KMS-11 (cell line): ENCODE measurements around the gene TMPRSS2.

Experiments used
- H2AFZ ChIP-seq: fragments of 200-600 bp; sonication (generic); 2 replicates; pipeline ENCODE4 v1.6.1; 2016; ENCODE audit warnings: antibody characterized with exemption, mixed run types, low read depth
- H3K27ac ChIP-seq: fragments of 200-600 bp; sonication (generic); 2 replicates; pipeline ENCODE4 v1.6.1; 2016; ENCODE audit warnings: mild to moderate bottlenecking, mixed run types
- H3K27me3 ChIP-seq: fragments of 200-600 bp; sonication (generic); 2 replicates; pipeline ENCODE4 v1.6.1; 2017; ENCODE audit warnings: mild to moderate bottlenecking, low read depth, mixed run types, moderate library complexity; ENCODE audit not compliant: insufficient read depth
- H3K36me3 ChIP-seq: fragments of 200-600 bp; sonication (generic); 2 replicates; pipeline ENCODE4 v1.6.1; 2017; ENCODE audit warnings: mild to moderate bottlenecking, mixed run types; ENCODE audit not compliant: insufficient read depth
- H3K4me1 ChIP-seq: fragments of 200-600 bp; sonication (generic); 2 replicates; pipeline ENCODE4 v1.6.1; 2016; ENCODE audit warnings: mild to moderate bottlenecking, low read depth, mixed run types; ENCODE audit not compliant: poor library complexity, severe bottlenecking
- H3K4me2 ChIP-seq: fragments of 200-600 bp; sonication (generic); 2 replicates; pipeline ENCODE4 v1.7.0; 2016; ENCODE audit warnings: mild to moderate bottlenecking, mixed run types
- H3K4me3 ChIP-seq: fragments of 200-600 bp; sonication (generic); IDR thresholded peaks from 2 replicates; pipeline ENCODE4 v1.6.1; 2017; ENCODE audit warnings: low read depth, low read length, mixed read lengths; ENCODE audit not compliant: insufficient read depth
- H3K79me2 ChIP-seq: fragments of 200-600 bp; sonication (generic); 2 replicates; pipeline ENCODE4 v1.6.1; 2016; ENCODE audit warnings: low read depth, mixed run types; ENCODE audit not compliant: insufficient read depth
- H3K9ac ChIP-seq: fragments of 200-600 bp; sonication (generic); 2 replicates; pipeline ENCODE4 v1.6.1; 2016; ENCODE audit warnings: mild to moderate bottlenecking, mixed run types
- H4K20me1 ChIP-seq: fragments of 200-600 bp; sonication (generic); 2 replicates; pipeline ENCODE4 v1.6.1; 2016; ENCODE audit warnings: mild to moderate bottlenecking, mixed run types; ENCODE audit not compliant: insufficient read depth
- CTCF ChIP-seq: fragments of 200-600 bp; sonication (generic); conservative IDR thresholded peaks from 2 replicates; pipeline ENCODE4 v1.6.1; 2017; ENCODE audit warnings: low read depth, mild to moderate bottlenecking, antibody characterized with exemption, low read length, moderate library complexity, mixed read lengths

The TMPRSS2 gene

DNA sequence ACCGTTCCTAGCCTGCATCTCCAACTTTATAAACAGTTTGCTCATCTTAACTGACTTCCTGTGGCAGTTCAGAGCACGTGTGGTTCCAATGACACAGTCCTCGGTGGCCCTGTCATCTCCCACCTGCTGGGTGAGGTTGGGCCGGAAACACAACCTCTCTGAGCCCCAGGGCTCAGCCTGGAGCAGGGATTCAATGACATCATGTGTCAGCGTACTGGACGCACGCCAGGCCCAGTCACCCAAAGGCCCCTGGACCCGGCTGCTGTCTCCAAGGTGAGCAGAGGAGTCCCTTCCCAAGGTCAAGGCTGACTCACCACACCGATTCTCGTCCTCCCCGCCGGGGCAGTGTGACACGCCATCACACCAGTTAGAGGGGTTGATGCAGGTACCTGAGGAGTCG, 19.9 kb downstream of the TMPRSS2 start:
- Histone ChIP-seq H3K27me3 (no peaks in the 10 kb centered on the region), H3K9ac (no peak overlapping the region), H3K4me2 (no peak overlapping the region), H3K27ac (no peak overlapping the region), H3K4me3 (no peak overlapping the region), H3K4me1 (no peaks in the 10 kb centered on the region), H3K36me3 (no peaks in the 10 kb centered on the region), H4K20me1 (no peaks in the 10 kb centered on the region), H2AFZ (no peak overlapping the region), H3K79me2 (no peaks in the 10 kb centered on the region)
- TF ChIP-seq CTCF, result no peak

GRCh38 chr21:41487082-41487481, 20.9 kb downstream of the TMPRSS2 start:
- Histone ChIP-seq H3K9ac (no peak overlapping the region), H4K20me1 (no peaks in the 10 kb centered on the region), H3K79me2 (no peaks in the 10 kb centered on the region), H3K27me3 (no peaks in the 10 kb centered on the region), H3K27ac (no peak overlapping the region), H3K36me3 (no peaks in the 10 kb centered on the region), H3K4me1 (no peaks in the 10 kb centered on the region), H3K4me3 (no peak overlapping the region), H3K4me2 (no peak overlapping the region), H2AFZ (no peak overlapping the region)
- TF ChIP-seq CTCF, result no peak

- Histone ChIP-seq H3K4me1 (no peaks in the 10 kb centered on the region), H3K36me3 (no peaks in the 10 kb centered on the region), H2AFZ (no peak overlapping the region), H4K20me1 (no peaks in the 10 kb centered on the region), H3K27me3 (no peaks in the 10 kb centered on the region), H3K4me3 (no peak overlapping the region), H3K9ac (no peak overlapping the region), H3K4me2 (no peak overlapping the region), H3K79me2 (no peaks in the 10 kb centered on the region), H3K27ac (no peak overlapping the region)
- no peak for TF ChIP-seq CTCF
Measured at GRCh38 chr21:41483973-41484372, 24.0 kb downstream of the TMPRSS2 start.

- H2AFZ ChIP-seq, result no peak overlapping the region
- H3K4me2 ChIP-seq, result no peak overlapping the region
- H3K9ac ChIP-seq, result no peak overlapping the region
- no peak overlapping the region for H3K4me3 ChIP-seq
- H3K27me3 ChIP-seq, result no peaks in the 10 kb centered on the region
- H3K27ac ChIP-seq, result no peak overlapping the region
- peaks cover 2% of the 10 kb centered on the region for H3K4me1 ChIP-seq
- no peaks in the 10 kb centered on the region for H3K79me2 ChIP-seq
- no peak for TF ChIP-seq CTCF
- H4K20me1 ChIP-seq, result no peaks in the 10 kb centered on the region
- H3K36me3 ChIP-seq, result no peaks in the 10 kb centered on the region
Measured at GRCh38 chr21:41483415-41483814, 24.5 kb downstream of the TMPRSS2 start.

GRCh38 chr21:41482980-41483379, 25.0 kb downstream of the TMPRSS2 start:
- H3K4me1 ChIP-seq, result peaks cover 7% of the 10 kb centered on the region
- no peak for TF ChIP-seq CTCF
- H3K27me3 ChIP-seq, result no peaks in the 10 kb centered on the region
- H4K20me1 ChIP-seq, result no peaks in the 10 kb centered on the region
- H3K4me3 ChIP-seq, result no peak overlapping the region
- H3K79me2 ChIP-seq, result no peaks in the 10 kb centered on the region
- H3K36me3 ChIP-seq, result no peaks in the 10 kb centered on the region
- H2AFZ ChIP-seq, result no peak overlapping the region
- no peak overlapping the region for H3K27ac ChIP-seq
- H3K9ac ChIP-seq, result no peak overlapping the region
- no peak overlapping the region for H3K4me2 ChIP-seq
